GM18502 (cell line): Measurements from ENCODE around the gene KCNAB1.
A peak's percentile ranks its signal among the peaks of the same experiment; 100 is the strongest.

Experiments
- ATAC-seq: cut with Tn5 transposase; IDR thresholded peaks from one replicate; pipeline ENCODE4 v1.9.1; 2021; ENCODE audit warnings: mild to moderate bottlenecking; ENCODE audit not compliant: unreplicated experiment, poor library complexity

The KCNAB1 gene

DNA sequence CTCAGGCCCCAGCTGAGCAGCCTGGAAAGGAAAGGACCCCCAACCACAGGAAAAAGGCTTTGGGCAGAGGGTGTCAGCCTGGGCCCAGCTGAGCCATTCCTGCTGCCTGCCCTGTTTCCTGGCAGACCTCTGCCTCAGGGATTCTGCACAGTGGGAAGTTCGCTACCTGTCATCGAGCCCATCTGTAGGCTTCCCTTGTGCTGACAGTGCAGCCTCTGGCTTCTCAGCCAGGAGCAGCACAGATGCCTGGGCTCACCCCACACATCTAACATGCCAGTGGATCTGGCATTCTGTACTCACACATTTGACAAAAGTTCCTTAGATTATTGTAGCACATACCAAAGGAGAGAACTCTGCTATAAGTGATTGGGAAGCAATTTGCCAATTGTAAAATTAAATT lies 232.3 kb downstream of the KCNAB1 start:
- ATAC-seq: no peak

DNA sequence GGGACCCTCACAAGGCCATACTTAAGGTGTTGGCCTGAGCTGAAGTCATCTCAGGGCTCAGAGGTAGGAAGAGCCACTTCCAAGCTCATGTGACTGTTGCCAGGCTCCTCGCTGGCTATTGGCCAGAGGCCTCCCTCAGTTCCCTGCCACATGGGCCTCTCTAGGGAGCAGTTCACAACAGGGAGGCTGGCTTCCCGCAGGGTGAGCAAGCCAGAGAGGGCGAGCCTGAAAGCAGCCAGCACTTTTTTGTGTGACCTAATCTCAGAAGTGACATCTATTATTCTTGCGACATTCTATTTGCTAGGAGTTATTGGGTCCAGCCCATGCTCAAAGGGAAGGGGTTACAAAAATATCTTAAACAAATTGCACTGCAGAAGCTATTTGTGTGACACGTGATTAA lies 233.2 kb downstream of the KCNAB1 start:
- no peak for ATAC-seq

DNA sequence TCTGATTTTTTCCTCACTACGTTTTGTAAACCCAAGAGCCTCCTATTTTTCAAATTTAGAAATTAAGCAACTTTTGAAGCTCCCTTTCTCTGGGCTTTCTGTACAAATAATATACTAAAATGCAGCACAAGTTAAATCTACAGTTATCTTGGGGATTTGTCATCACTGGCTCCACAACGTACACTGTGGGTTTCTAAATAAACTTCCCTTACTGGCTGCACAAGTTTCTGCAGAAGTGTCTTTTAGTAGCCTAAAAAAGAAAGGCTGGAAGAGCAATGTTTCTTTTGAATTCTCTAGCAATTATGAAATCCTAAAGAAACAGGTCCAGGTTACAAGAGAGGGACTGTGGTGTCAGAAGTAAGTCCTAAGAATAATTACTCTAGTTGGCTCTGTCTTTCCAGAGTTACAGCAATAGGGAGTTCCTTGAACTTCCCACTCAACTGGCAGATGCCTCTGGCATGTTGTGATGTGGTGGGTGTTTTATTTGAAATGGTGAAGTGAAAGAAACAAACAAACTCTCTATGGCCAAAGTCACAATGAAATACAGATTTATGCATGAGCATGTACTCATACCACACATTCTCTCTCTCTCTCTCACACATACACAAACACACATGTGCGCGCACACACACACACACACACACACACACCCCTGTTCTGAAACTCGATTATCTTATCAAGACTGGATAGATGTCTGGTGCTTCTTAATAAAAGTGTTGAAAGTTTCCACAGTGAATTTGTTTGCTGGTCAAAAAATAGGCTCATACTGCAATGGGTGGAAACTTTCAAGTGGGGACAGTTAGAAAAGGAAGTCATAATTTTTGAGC lies 236.4 kb downstream of the KCNAB1 start:
- no peak for ATAC-seq

DNA sequence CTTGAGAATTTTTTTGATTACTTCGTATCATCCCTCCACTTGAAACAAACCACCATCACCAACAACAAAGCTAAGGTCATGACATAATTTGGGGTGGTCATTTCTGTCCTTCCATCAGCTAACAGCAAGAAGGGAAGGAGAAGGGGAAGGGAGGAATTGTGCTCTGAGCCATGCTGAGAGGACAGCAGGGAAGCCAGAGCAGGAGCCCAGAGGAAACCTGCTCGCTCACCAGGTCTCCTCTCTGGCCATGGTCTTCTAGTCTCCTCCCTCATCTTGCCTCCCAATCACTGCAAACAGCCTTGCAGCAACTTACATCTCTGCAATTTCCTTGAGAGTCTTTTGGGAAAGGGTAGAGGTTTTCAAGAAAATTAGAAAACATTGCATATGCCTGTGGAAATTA lies 237.9 kb downstream of the KCNAB1 start:
- no peak for ATAC-seq

DNA sequence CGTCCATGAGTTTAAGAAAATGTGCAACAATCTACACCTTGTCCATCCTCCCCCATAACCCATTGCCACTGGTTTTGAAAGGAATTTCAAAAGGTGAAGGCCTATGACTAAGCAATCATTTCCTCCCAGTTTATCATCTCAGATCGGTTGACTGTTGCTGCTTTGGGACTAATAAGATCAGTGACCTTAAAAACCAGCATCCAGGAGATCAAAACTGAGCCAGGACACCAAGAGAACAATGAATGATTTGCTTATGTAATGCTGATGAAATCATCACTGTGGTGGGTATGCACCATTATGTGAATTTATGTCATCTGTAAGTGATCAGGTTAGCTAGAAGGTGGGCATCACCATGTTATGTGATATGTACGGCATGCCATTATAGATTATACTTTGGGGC lies 239.0 kb downstream of the KCNAB1 start:
- no peak for ATAC-seq

DNA sequence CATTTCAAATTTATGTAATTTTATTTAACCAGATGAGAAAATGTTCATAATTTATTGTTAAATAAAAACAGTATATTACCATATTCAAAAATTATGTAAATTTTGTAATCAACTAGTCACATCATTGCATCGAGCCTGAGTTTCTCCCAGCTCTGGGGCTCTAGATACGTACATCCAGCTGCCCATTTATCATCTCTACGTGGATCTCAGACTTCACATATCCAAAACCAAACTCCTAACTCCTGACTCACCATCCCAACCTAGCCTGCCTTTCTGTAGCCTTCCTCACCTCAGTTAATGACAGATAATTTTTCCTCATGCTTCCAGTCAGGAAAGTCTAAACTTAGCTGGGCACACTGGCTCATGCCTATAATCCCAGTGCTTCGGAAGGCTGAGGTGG lies 239.7 kb downstream of the KCNAB1 start:
- no peak for ATAC-seq

- no peak for ATAC-seq
Measured at GRCh38 chr3:156360963-156361362, 240.6 kb downstream of the KCNAB1 start.

DNA sequence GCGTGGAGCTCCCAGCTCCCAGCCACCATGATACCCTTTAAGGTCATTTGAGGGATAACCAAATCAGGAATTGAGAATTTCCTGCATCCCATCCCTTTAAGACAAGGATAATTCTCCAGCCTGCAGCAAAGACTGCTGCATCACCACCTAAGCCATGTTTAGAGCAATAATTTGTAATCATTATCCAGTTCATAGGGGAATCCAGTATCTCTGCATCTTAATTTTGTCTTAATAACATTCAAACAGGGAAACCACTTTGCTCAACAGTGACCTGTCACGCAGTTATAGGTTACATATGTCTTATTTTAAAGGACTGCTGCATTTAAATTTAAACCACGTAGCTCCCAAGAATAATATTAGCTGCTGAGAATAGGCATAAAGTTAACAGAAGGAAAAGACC lies 246.2 kb downstream of the KCNAB1 start:
- ATAC-seq: no peak

DNA sequence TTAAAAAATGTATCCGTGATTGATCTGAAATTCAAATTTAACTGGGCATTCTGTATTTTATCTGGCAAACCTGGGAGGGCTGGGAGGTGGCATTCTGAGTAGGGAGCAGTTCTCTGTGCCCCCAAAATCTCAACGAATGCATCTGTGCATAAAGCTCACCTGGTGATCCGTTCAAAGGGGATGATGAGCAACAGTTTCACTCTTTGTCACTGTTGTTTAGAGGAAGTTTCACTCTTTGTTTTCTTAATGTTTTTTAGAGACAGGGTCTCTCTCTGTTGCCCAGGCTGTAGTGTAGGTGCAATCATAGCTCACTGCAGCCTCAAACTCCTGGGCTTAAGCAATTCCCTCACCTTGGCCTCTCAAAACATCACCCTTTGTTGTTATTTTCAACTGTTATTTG lies 247.8 kb downstream of the KCNAB1 start:
- peak; percentile 83 for ATAC-seq

DNA sequence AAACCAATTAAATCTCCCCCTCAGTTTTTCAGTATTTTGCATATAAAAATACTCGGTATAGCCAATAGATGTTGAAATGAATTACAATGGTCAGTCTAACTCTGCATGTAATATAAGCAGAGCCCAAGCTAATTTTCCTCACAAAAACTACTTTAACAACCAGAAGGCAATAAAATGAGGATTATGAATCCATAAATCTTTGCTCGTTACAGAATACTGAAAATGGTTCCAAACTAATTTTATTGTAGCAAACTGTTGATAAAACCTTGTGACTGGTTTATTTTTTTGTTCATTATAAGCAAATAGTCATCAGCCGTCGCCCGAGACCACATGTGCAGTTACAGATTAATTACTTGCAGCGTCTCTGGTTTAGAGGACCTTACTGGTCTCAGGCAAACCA lies 251.3 kb downstream of the KCNAB1 start:
- no peak for ATAC-seq

- ATAC-seq: no peak
Measured at GRCh38 chr3:156373095-156373494, 252.7 kb downstream of the KCNAB1 start.

DNA sequence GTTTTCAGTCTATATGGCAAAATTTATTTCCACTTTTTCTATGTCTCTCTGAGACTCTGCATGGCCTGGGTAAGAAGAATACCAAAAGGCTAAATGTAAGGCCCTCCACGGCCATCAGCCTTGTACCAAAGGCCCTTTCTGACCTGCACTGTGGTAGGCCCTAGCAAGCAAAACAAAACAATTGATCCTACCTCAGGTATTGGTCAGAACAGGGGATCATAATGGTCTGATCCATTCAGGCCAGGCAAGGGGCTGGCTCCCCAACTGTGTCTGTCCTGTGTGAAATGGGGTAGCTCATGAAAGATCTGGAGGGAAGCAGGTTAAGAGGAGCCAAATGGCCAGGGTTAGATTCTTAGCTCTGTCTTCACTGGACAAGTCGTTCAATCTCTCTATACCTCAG lies 253.3 kb downstream of the KCNAB1 start:
- no peak for ATAC-seq

- no peak for ATAC-seq
Measured at GRCh38 chr3:156376199-156376598, 255.8 kb downstream of the KCNAB1 start.

DNA sequence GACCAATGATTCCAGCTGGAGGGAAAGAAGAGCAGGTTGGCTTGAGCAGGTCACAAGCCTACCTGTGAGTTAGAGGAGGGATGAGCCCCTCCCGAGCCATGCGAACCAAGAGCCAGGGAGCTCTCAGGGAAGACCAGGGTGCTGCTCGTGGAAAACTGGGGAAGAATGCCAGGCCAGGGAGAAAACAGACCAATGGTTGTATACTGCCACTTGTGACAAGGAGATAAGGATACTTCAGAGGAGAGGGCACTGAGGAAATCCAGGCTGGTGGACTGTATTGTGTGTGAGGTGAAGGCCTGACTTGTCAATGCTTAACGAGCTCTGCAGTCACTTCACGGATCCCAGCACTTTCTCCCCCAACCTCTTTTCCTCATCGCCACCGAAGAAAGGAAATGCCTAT lies 256.9 kb downstream of the KCNAB1 start:
- ATAC-seq: no peak

DNA sequence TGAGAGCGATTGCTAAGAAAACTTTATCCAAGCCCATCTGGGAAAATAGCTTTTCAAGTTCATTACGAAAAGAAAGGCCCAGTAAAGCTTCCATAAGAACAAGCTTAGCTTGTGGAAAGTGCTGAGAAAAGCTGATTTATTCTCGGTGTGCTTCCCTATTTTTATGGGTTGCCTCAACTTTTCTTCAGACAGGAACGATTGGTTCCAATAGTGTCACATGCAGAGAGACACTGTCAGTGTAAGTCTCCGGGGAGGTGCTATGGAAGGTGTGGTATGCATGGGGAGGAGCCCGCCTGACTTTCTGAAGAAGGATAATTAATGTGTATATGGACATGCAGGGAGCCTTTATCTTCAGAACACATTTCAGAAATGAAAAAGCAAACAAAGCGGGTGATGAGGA lies 257.3 kb downstream of the KCNAB1 start:
- no peak for ATAC-seq

DNA sequence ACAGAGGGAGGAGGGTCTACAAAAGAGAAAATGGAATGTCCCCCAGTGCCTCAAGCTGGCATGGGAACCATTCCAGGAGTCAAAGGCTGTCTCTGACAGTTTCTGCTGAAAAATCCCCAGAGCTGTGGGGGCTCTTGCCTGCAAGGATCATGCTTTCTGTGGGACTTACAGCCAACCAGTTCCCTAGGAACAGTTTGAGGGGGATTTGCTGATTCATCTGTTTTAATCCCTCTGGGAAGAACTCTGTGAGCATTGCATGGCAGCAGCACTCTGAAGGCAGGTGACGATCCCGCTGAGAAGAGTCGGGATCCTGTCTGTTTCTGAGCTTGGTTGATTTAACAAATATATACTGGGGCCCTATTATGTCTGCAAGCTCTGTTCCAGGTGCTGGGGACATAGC lies 258.5 kb downstream of the KCNAB1 start:
- no peak for ATAC-seq

DNA sequence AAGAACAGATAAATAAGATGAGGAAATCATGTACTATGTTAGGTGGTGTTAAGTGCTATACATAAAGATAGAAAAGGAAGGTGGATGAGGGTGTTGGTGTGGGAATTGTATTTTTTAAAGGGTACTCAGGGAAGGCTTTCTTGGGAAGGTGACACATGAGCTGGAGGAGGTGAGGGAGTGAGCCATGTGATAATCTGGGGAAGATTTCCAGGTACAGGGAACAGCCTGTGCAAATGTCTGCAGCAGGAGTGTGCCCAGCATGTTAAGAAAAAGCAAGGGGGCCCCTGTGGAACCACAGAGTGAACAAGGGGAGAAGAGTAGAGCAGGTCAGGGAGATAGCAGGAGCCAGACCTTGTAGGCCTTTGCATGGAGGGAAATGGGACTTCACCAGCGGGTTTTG lies 258.9 kb downstream of the KCNAB1 start:
- ATAC-seq: no peak

GRCh38 chr3:156381253-156381652 lies 260.9 kb downstream of the KCNAB1 start:
- no peak for ATAC-seq

DNA sequence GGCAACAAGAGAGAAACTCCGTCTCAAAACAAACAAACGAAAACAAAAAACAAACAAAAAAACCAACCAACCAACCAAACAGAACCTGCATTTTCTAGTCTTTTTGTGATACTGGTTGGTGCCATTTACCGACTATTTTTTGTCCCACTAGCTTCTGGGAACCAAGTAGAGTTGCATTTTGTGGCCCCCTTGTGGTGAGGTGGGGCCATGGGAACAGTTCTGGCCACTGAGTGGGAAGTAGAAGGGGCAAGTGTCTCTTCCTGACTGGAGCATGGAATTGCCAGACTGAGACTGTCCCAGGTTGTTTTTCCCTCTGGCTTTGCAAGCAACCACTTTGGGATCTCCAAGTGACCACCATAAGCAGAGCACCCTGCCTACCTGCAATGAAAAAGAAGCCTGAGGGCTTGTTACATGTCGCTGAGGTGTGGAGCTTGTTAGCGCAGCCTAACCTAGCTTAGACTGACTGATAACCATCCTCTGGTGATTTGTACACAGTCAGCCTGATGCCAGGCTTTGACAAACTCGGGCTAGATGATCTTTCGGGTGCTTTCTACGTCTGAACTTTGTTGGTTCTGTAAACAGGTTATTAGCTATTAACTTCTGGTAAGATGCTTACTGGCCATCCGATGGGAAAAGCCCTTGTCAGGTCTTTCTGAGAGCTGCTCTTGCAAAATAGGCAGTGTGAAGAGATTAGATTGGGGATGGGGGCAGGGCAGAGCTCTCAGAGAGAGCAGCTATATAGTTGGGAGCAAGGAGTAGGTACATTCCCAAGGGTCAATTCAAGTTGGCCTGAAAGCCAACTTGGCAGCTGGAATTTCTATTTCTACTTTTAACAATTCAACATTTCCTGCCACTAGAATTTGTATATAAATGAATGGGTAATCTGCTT lies 262.3 kb downstream of the KCNAB1 start:
- ATAC-seq: peak; percentile 72

GRCh38 chr3:156383441-156384025 lies 263.2 kb downstream of the KCNAB1 start:
- ATAC-seq: no peak
